Psoas muscle (tissue), 8 donors: ENCODE data around the gene KLHL36. TPM values are rescaled to one million over a fixed set of nuclear protein-coding genes. Genes with fewer than 3 reads are reported as not detected.

Source experiments
- ATAC-seq, 4 donors: fragments of 200-7000 bp; cut with Tn5 transposase; one replicate each; pipeline ENCODE4 v1.9.1; 2020; ENCODE audit warnings: moderate library complexity in 3 of 4, mild to moderate bottlenecking in 2 of 4
- DNase-seq, 2 donors: peaks; one replicate each; pipeline ENCODE4 v3.0.0-alpha.2; 2020
- H3K27ac ChIP-seq: fragments of 200-600 bp; one replicate; pipeline ENCODE4 v1.8.0; 2022
- H3K27me3 ChIP-seq, 3 donors: fragments of 200-600 bp in 1 of 3; one replicate each; pipeline versions ENCODE4 v1.6.1 to v1.8.0; 2013 to 2022; ENCODE audit warnings: low read length in 2 of 3, mild to moderate bottlenecking in 2 of 3, moderate library complexity in 1 of 3; ENCODE audit not compliant: insufficient read depth in 3 of 3
- H3K36me3 ChIP-seq, 2 donors: fragments of 200-600 bp in 1 of 2; one replicate each; pipeline versions ENCODE4 v1.6.1 to v1.8.0; 2013 to 2022; ENCODE audit warnings: low read depth in 1 of 2, mild to moderate bottlenecking in 1 of 2, moderate library complexity in 1 of 2; ENCODE audit not compliant: insufficient read depth in 1 of 2
- H3K4me1 ChIP-seq: fragments of 200-600 bp; one replicate; pipeline ENCODE4 v1.8.0; 2022
- H3K4me3 ChIP-seq: fragments of 200-600 bp; one replicate; pipeline ENCODE4 v1.8.0; 2022; ENCODE audit warnings: mild to moderate bottlenecking
- H3K9me3 ChIP-seq: fragments of 200-600 bp; one replicate; pipeline ENCODE4 v1.8.0; 2022
- WGBS, 3 donors: extraction: QIAGEN DNeasy Blood & Tissue Kit; methylation state at CpG; one replicate each; pipeline versions ENCODE4 v1.1.6 to v1.1.7; 2013; 5-methylcytosine and 5-hydroxymethylcytosine counted together
- intact Hi-C, 2 donors: fragments of 100-400 bp; cut with DNase I; formaldehyde crosslinking; loops; one replicate each; pipeline versions ENCODE4 v1.11.0 to v1.14.2; 2022
- long read RNA-seq, 2 donors: library from polyadenylated mRNA; unstranded; transcript quantifications; one replicate each; pipeline ENCODE4 v2.0.0, GENCODE V29; 2021
- polyA plus RNA-seq, 3 donors: library from polyadenylated mRNA; stranded (reverse); fragments of 200-250 nt; gene quantifications; one replicate each; pipeline ENCODE4 v1.2.3, GENCODE V29; 2013
- total RNA-seq, 4 donors: library from RNA; stranded (reverse); fragmentation: NEBNext Ultra II Directional in 2 of 4; extraction: Animal tissue kit (Norgen Biotek cat#: 25700) in 2 of 4; gene quantifications; one replicate each; pipeline versions ENCODE4 v1.2.1 to v1.2.4, GENCODE V29; 2021 to 2023
- TF ChIP-seq, protein P1 (sequence below): fragments of 200-600 bp; IDR thresholded peaks from one replicate; pipeline ENCODE4 v1.8.0; 2022; ENCODE audit warnings: antibody characterized with exemption
- donor health status: healthy with polysubstance abuse.
- donor health status: DM: no; HTN: no; CAD: no; lungs with moderate emphysema.
- donor health status: Bipolar disorder and iron deficiency.
- donor health status: healthy.
- donor health status: DM: yes; HTN: yes; CAD: no.
- donor health status: DM: no; HTN: no; CAD: no.
- donor health status: DM: no; HTN: no; CAD: no.
- donor health status: DM: yes; HTN: yes; CAD: no.

Gene KLHL36
- total RNA-seq (10 to 100 TPM; 13.1 to 19.3 (median 15.9) TPM), polyA plus RNA-seq (10 to 100 TPM in 2 of 3 donors, 1 to 10 TPM in 1; 5.9 to 11.2 (median 11.1) TPM)
- long read RNA-seq, donor 1, transcript KLHL36-204 (5 exons, 2,173 nt) = major isoform, 8 of 13 reads
- long read RNA-seq, donor 1, partial matches to known transcripts = 4 of 13 reads
- long read RNA-seq, donor 1, other reads (novel, unspliced or antisense) = 1 of 13 reads
- long read RNA-seq, donor 2, transcript KLHL36-204 (5 exons, 2,173 nt) = major isoform, 10 of 25 reads
- long read RNA-seq, donor 2, partial matches to known transcripts = 3 of 25 reads
- long read RNA-seq, donor 2, other reads (novel, unspliced or antisense) = 11 of 25 reads

DNA sequence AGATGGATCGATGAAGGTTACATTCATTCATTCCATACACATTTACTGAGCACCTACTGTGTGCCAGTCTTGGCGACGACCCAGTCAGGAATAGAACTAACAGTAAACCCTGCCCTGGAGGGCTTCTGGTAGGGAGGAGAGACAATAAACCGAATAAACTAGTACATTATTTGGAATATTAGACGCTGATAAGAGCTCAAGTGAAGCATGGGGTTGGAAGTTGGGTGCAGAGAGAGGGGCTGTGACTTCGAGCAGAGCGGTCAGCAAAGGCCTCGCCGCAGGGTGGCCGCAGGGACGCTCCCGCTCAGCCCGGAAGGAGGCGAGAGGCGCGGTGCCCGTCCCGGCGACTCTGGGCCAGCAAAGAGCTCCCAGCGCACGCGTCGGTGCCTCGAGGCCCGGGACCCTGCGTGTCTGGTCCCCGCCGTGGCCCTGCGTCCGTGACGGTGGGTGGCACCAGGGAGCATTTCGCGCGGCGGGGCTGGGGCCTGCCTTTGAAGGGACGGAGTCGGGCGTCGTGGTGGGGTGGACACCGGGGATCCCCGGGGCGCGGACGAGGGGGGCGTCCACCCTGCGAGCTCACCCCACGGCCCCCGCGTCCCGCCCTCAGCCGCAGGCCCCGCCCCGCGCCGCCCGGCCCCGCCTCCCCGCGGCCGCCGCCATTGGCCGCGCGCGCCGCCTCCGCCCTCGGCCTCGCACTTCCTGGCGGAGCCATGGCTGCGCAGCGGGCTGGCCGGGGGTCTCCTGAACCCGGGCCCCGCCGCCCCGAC is at the start of gene KLHL36:
KLHL36 (plus strand) TSS at position 684 of the 767 bp plus-strand sequence. CDS start 2,357 bp downstream, outside the sequence.
- no peaks in the 10 kb centered on the region for H3K27me3 ChIP-seq
- peaks cover 0 to 25% of the 10 kb centered on the region in 2 donors for H3K36me3 ChIP-seq
- peak; percentile 69 to 79 (median 72) for ATAC-seq
- H3K9me3 ChIP-seq = no peaks in the 10 kb centered on the region
- H3K4me1 ChIP-seq = peaks cover 6% of the 10 kb centered on the region
- peak within 1 kb of the TSS; percentile 70 for H3K27ac ChIP-seq
- peak within 1 kb of the TSS; percentile 75 for H3K4me3 ChIP-seq
- peak; percentile 71 to 79 for DNase-seq
- TF ChIP-seq, protein P1, sequence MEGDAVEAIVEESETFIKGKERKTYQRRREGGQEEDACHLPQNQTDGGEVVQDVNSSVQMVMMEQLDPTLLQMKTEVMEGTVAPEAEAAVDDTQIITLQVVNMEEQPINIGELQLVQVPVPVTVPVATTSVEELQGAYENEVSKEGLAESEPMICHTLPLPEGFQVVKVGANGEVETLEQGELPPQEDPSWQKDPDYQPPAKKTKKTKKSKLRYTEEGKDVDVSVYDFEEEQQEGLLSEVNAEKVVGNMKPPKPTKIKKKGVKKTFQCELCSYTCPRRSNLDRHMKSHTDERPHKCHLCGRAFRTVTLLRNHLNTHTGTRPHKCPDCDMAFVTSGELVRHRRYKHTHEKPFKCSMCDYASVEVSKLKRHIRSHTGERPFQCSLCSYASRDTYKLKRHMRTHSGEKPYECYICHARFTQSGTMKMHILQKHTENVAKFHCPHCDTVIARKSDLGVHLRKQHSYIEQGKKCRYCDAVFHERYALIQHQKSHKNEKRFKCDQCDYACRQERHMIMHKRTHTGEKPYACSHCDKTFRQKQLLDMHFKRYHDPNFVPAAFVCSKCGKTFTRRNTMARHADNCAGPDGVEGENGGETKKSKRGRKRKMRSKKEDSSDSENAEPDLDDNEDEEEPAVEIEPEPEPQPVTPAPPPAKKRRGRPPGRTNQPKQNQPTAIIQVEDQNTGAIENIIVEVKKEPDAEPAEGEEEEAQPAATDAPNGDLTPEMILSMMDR = no peak
- intact Hi-C loops = loop anchor here in 1 of 2 donors (5.0 kb wide), 1 partner anchor 274 kb away; no protein-coding TSS in a partner anchor
- WGBS, 3 donors = 5 to 12% (median 10%) methylated on average over 35 to 77 of the region's 77 CpGs

DNA sequence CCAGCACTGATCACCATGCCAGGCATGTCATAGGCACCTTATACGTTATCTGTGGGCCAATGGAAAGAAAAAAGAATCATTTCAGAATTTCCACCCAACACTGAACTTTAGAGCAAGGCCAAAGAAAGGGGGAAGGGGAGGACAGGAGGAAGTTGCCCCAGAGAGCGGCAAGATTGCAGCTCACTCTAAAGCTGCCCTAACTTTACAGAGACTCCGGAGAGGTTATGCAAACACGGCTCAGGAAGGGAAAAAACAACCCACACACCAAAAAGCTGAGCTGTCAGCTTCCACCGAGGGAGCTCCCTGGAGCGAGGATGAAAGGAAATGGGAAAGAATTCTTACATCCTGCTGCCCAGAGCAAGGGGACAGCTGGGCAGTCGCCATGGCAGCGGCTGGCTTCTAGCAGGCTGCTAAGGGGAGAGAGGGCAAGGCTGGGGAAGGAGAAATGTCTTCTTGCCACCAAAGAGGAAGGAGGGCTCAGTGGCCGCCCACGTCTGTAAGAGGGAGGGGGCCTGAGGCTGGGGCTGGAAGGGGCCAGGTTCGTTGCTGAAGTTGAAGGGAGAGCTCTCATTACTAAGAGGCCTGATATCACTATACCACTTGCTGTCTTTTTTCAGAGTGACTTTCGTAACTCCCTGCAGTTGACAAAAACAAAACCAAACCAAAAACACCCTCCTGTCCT is 48.6 kb upstream of the KLHL36 start:
- Histone ChIP-seq H3K36me3 (no peaks in the 10 kb centered on the region), H3K27me3 (peaks cover 0 to 15% (median 0%) of the 10 kb centered on the region in 3 donors), H3K4me1 (no peaks in the 10 kb centered on the region), H3K9me3 (no peaks in the 10 kb centered on the region), H3K4me3 (no peak overlapping the region), H3K27ac (no peak overlapping the region)
- intact Hi-C loops = no loop called here
- ATAC-seq (peak in 3 of 4 donors; percentile 14 to 47 (median 42)), DNase-seq (peak; percentile 60 to 67)
- 20 to 28% (median 25%) methylated on average over 12 of the region's 12 CpGs for WGBS, 3 donors
- TF ChIP-seq, protein P1 = no peak

DNA sequence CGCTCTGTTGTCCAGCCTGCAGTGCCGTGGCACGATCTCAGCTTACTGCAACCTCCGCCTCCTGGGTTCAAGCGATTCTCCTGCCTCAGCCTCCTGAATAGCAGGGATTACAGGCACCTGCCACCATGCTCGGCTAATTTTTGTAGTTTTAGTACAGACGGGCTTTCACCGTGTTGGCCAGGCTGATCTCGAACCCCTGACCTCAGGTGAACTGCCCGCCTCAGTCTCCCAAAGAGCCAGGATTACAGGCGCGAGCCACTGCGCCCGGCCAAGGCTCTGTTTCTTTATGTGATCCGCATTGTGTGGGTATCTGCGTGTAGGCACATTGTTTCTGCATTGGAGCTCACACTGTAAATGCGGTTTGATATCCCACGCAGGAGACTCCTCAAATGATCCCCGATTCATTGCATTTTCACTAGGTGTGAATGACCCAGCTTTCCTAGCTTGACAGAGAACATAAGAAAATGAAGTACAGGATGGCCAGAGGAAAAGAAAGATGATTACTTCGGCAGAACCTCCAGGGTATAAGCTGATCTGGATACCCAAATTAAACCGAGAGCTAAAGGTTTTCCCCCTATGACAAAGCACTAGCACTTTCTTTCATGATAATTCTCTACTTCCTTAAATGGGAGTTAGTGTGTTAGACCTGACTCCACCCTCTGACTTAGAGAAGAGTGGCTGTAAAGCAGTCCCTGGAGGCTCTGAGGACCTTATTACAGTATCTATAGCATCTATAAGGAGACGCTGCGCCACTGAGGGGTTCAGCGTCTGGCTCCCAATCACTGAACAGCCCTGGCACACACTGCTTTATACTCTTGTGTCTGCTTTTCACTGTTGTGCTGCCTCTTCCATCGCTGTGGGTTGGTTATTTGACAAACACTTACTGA is 47.7 kb upstream of the KLHL36 start:
- no peaks in the 10 kb centered on the region for H3K36me3 ChIP-seq
- no peaks in the 10 kb centered on the region for H3K4me1 ChIP-seq
- intact Hi-C loops = no loop called here
- WGBS, 3 donors = 83 to 89% (median 84%) methylated on average over 25 of the region's 25 CpGs
- TF ChIP-seq, protein P1 = no peak
- H3K27me3 ChIP-seq = peaks cover 0 to 15% (median 0%) of the 10 kb centered on the region in 3 donors
- no peak for DNase-seq
- H3K27ac ChIP-seq = no peak overlapping the region
- no peaks in the 10 kb centered on the region for H3K9me3 ChIP-seq
- no peak for ATAC-seq
- no peak overlapping the region for H3K4me3 ChIP-seq
